HCT116 (cell line): ENCODE measurements around the gene CHSY1.

Source experiments
- CTCF ChIP-seq, 3 experiments: fragments of 200-600 bp in 1 of 3; sonication (generic) in 1 of 3; IDR thresholded peaks in 2 of 3; conservative IDR thresholded peaks in 1 of 3; 2 replicates each; pipeline ENCODE4 v1.5.1; 2012 to 2017; ENCODE audit warnings: low read depth in 2 of 3, low read length in 2 of 3, antibody characterized with exemption in 1 of 3, borderline replicate concordance in 1 of 3, control low read depth in 1 of 3, mild to moderate bottlenecking in 1 of 3, mixed read lengths in 1 of 3, mixed run types in 1 of 3, moderate library complexity in 1 of 3; ENCODE audit not compliant: insufficient read depth in 1 of 3
- EGR1 ChIP-seq: IDR thresholded peaks from 2 replicates; pipeline ENCODE4 v1.6.1; 2012; ENCODE audit warnings: low read depth
- EZH2 ChIP-seq: fragments of 200-600 bp; sonication (generic); IDR thresholded peaks from 2 replicates; pipeline ENCODE4 v1.6.1; 2017; ENCODE audit warnings: antibody characterized with exemption, mixed run types
- POLR2A ChIP-seq: IDR thresholded peaks from 2 replicates; pipeline ENCODE4 v1.7.0; 2011; ENCODE audit warnings: borderline replicate concordance; ENCODE audit not compliant: insufficient read depth, insufficient read length; ENCODE audit errors: extremely low read depth
- POLR2AphosphoS5 ChIP-seq: IDR thresholded peaks from 2 replicates; pipeline ENCODE4 v1.6.1; 2011; ENCODE audit warnings: mild to moderate bottlenecking, low read depth, low read length, moderate library complexity
- RAD21 ChIP-seq: IDR thresholded peaks from 2 replicates; pipeline ENCODE4 v1.6.1; 2012; ENCODE audit warnings: low read depth, mild to moderate bottlenecking
- REST ChIP-seq: IDR thresholded peaks from 2 replicates; pipeline ENCODE4 v1.6.1; 2012; ENCODE audit warnings: low read depth
- SIN3A ChIP-seq: IDR thresholded peaks from 2 replicates; pipeline ENCODE4 v1.6.1; 2012; ENCODE audit warnings: low read depth
- SP1 ChIP-seq: IDR thresholded peaks from 2 replicates; pipeline ENCODE4 v1.6.1; 2012; ENCODE audit warnings: low read depth
- TCF7L2 ChIP-seq: IDR thresholded peaks from 2 replicates; pipeline ENCODE4 v1.7.0; 2011; ENCODE audit warnings: borderline replicate concordance, inconsistent platforms; ENCODE audit not compliant: insufficient read depth, insufficient read length; ENCODE audit errors: extremely low read depth
- YY1 ChIP-seq: IDR thresholded peaks from 2 replicates; pipeline ENCODE4 v1.6.1; 2011; ENCODE audit warnings: low read length, low read depth, moderate library complexity, mild to moderate bottlenecking; ENCODE audit not compliant: insufficient replicate concordance; ENCODE audit errors: extremely low read depth
- ZNF274 ChIP-seq: fragments of 200-500 bp; sonication (Bioruptor generic); IDR thresholded peaks from 2 replicates; pipeline ENCODE4 v1.6.1; 2014; ENCODE audit warnings: mild to moderate bottlenecking, low read depth, low read length, inconsistent platforms
- TF ChIP-seq, protein P1 (sequence below): IDR thresholded peaks from 2 replicates; pipeline ENCODE4 v1.6.1; 2012

- TF ChIP-seq CTCF (IDR thresholded peaks at IDR 0.05 in 2 of 3, conservative IDR thresholded peaks at IDR 0.05 in 1 of 3; ENCODE audit: borderline replicate concordance in 1 of 3, insufficient read depth in 1 of 3, low read depth in 2 of 3, low read length in 2 of 3) (no peak), POLR2A (no peak), POLR2AphosphoS5 (no peak), RAD21 (no peak), EZH2 (no peak), EGR1 (no peak), TCF7L2 (no peak), ZNF274 (no peak), YY1 (no peak), SIN3A (no peak), REST (no peak), SP1 (no peak)
- TF ChIP-seq, protein P1, sequence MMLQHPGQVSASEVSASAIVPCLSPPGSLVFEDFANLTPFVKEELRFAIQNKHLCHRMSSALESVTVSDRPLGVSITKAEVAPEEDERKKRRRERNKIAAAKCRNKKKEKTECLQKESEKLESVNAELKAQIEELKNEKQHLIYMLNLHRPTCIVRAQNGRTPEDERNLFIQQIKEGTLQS, result no peak
Measured at GRCh38 chr15:101277943-101278564, 26.2 kb upstream of the CHSY1 start.
